Measurements from ENCODE around the gene EID2B. TPM values are rescaled to one million over a fixed set of nuclear protein-coding genes. Genes with fewer than 3 reads are reported as not detected.

The EID2B gene
- total and polyA plus RNA-seq, 2 of the 8 experiments (the other 6 are each of a cell fraction or from before 2014, with no cell fraction given): 2.1 to 2.4 TPM

- TF ChIP-seq, protein P1, sequence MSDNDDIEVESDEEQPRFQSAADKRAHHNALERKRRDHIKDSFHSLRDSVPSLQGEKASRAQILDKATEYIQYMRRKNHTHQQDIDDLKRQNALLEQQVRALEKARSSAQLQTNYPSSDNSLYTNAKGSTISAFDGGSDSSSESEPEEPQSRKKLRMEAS (IDR thresholded peaks at IDR 0.05): peak; percentile 49
- no peak for TF ChIP-seq NRF1 (IDR thresholded peaks at IDR 0.05; ENCODE audit: low read depth, low read length)
- TF ChIP-seq CHD2 (IDR thresholded peaks at IDR 0.05; ENCODE audit: low read length): peak; percentile 48; the same call in 1 of the 2 replicates
- TF ChIP-seq PHF8 (conservative IDR thresholded peaks at IDR 0.05; ENCODE audit: low read depth, low read length): 0 out of 2 replicates have a peak, but pooled peaks have one; percentile 9
- no peak for TF ChIP-seq SIX5 (IDR thresholded peaks at IDR 0.05; ENCODE audit: low read depth, low read length)
- TF ChIP-seq SUZ12 (IDR thresholded peaks at IDR 0.05; ENCODE audit: low read length): peak; percentile 29; the same call in 1 of the 2 replicates
- peak in 1 of 2 experiments; percentile 38; a peak in 1 of 3 replicates for TF ChIP-seq POLR2A (IDR thresholded peaks at IDR 0.05; ENCODE audit: control extremely low read depth in 1 of 2, low read depth in 2 of 2, low read length in 2 of 2)
- 0 out of 2 replicates have a peak, but pooled peaks have one; percentile 61 for TF ChIP-seq RBBP5 (IDR thresholded peaks at IDR 0.05; ENCODE audit: borderline replicate concordance, low read depth, low read length)
- TF ChIP-seq CTBP2 (IDR thresholded peaks at IDR 0.05; ENCODE audit: borderline replicate concordance, insufficient read depth, insufficient read length, low read length): no peak
- peak; percentile 32; the same call in 1 of the 2 replicates for TF ChIP-seq SP1 (IDR thresholded peaks at IDR 0.05; ENCODE audit: low read depth, low read length)
- peak; percentile 39 to 58; a peak in 1 of 4 replicates for TF ChIP-seq SIN3A (conservative IDR thresholded peaks at IDR 0.05 in 1 of 2, IDR thresholded peaks at IDR 0.05 in 1 of 2; ENCODE audit: low read depth in 1 of 2, low read length in 2 of 2)
- no peak for TF ChIP-seq GABPA (IDR thresholded peaks at IDR 0.05; ENCODE audit: borderline replicate concordance, insufficient read depth, low read length)
- TF ChIP-seq KDM5A (IDR thresholded peaks at IDR 0.05; ENCODE audit: low read length): no peak
- TF ChIP-seq SIRT6 (IDR thresholded peaks at IDR 0.05; ENCODE audit: low read length): no peak
- TF ChIP-seq TCF12 (IDR thresholded peaks at IDR 0.05; ENCODE audit: low read depth, low read length): 0 out of 2 replicates have a peak, but pooled peaks have one; percentile 95
Observed at GRCh38 chr19:39497996-39498797, 34.5 kb downstream of the EID2B start (continued).
